Vagina (tissue), 2 donors: ENCODE results near the gene NRBF2.

Experiments
- POLR2A ChIP-seq, 2 donors: fragments of 450-650 bp; IDR thresholded peaks; one replicate each; pipeline ENCODE4 v1.6.1; 2017; ENCODE audit warnings: antibody characterized with exemption in 2 of 2, mild to moderate bottlenecking in 2 of 2, moderate library complexity in 2 of 2
- POLR2AphosphoS5 ChIP-seq, 2 donors: sonication (generic); formaldehyde crosslinking; IDR thresholded peaks; one replicate each; pipeline ENCODE4 v1.9.0; 2017; ENCODE audit warnings: antibody characterized with exemption in 2 of 2, mild to moderate bottlenecking in 2 of 2, low read depth in 1 of 2; ENCODE audit not compliant: insufficient read depth in 1 of 2

GRCh38 chr10:63137306-63137705 is 4.2 kb downstream of the NRBF2 start:
- TF ChIP-seq POLR2A (IDR thresholded peaks at IDR 0.05), result no peak
- TF ChIP-seq POLR2AphosphoS5 (IDR thresholded peaks at IDR 0.05; ENCODE audit: insufficient read depth in 1 of 2, low read depth in 1 of 2), result no peak
